GM12891 (cell line): ENCODE data around the gene TTLL7.

Experiments
- PAX5 ChIP-seq: IDR thresholded peaks from 2 replicates; pipeline ENCODE4 v1.6.1; 2011; ENCODE audit warnings: low read length, moderate library complexity, mild to moderate bottlenecking; ENCODE audit not compliant: insufficient read depth, severe bottlenecking
- POLR2A ChIP-seq: IDR thresholded peaks from 2 replicates; pipeline ENCODE4 v1.6.1; 2011; ENCODE audit warnings: low read depth, low read length, control low read depth
- POLR2AphosphoS5 ChIP-seq: IDR thresholded peaks from 2 replicates; pipeline ENCODE4 v1.6.1; 2011; ENCODE audit warnings: low read depth, low read length, control low read depth
- POU2F2 ChIP-seq: IDR thresholded peaks from 2 replicates; pipeline ENCODE4 v1.6.1; 2011; ENCODE audit warnings: low read depth, mild to moderate bottlenecking, control low read depth, low read length, moderate library complexity
- SPI1 ChIP-seq: IDR thresholded peaks from 2 replicates; pipeline ENCODE4 v1.6.1; 2011; ENCODE audit warnings: low read depth, low read length, control low read depth
- TAF1 ChIP-seq: IDR thresholded peaks from 2 replicates; pipeline ENCODE4 v1.6.1; 2011; ENCODE audit warnings: low read depth, low read length, control low read depth

- no peak for TF ChIP-seq TAF1
- TF ChIP-seq POLR2A = no peak
- TF ChIP-seq POLR2AphosphoS5 = no peak
- no peak for TF ChIP-seq SPI1
- no peak for TF ChIP-seq PAX5
- TF ChIP-seq POU2F2 = no peak
Measured at GRCh38 chr1:83815330-83815729, 183.6 kb downstream of the TTLL7 start.
